Panc1 (cell line): ENCODE results near the gene SCYL2.

Source experiments
- POLR2AphosphoS5 ChIP-seq: IDR thresholded peaks from 2 replicates; pipeline ENCODE4 v1.6.1; 2012; ENCODE audit warnings: mild to moderate bottlenecking, low read depth, low read length, moderate library complexity
- SIN3A ChIP-seq: IDR thresholded peaks from 2 replicates; pipeline ENCODE4 v1.6.1; 2012; ENCODE audit warnings: low read depth, mild to moderate bottlenecking, low read length, moderate library complexity, borderline replicate concordance; ENCODE audit not compliant: insufficient read depth
- TCF7L2 ChIP-seq: IDR thresholded peaks from 2 replicates; pipeline ENCODE4 v1.6.1; 2011; ENCODE audit warnings: mild to moderate bottlenecking, low read depth, low read length, inconsistent platforms
- TF ChIP-seq, protein P1 (sequence below), 2 experiments: IDR thresholded peaks; 2 replicates each; pipeline ENCODE4 v1.6.1; 2011 to 2012; ENCODE audit warnings: low read depth in 2 of 2, control low read depth in 1 of 2, low read length in 1 of 2, mild to moderate bottlenecking in 1 of 2, moderate library complexity in 1 of 2; ENCODE audit not compliant: insufficient read depth in 1 of 2
- TF ChIP-seq, protein P2 (sequence below): fragments of 450-650 bp; IDR thresholded peaks from 2 replicates; pipeline ENCODE4 v1.5.1; 2017; ENCODE audit warnings: mild to moderate bottlenecking

DNA sequence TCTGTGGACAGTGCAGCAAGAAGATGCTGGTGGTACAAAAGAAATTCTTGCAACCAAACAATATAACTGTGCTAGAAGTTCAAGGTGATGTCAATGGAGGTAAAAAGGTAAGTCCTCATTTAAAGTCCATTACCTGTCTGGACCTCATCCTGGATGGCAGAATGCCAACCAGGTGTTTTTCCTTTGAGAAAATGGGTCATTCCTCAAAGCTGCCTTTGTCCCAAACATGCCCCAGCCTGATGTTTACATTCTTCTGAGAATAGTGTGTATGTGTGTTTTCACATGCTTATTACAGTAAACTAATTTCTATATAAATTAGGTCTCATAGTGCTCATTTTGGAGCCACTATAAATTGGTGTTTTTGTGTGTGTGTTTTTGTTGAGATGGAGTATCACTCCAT lies 41.5 kb upstream of the SCYL2 start:
- TF ChIP-seq, protein P1, sequence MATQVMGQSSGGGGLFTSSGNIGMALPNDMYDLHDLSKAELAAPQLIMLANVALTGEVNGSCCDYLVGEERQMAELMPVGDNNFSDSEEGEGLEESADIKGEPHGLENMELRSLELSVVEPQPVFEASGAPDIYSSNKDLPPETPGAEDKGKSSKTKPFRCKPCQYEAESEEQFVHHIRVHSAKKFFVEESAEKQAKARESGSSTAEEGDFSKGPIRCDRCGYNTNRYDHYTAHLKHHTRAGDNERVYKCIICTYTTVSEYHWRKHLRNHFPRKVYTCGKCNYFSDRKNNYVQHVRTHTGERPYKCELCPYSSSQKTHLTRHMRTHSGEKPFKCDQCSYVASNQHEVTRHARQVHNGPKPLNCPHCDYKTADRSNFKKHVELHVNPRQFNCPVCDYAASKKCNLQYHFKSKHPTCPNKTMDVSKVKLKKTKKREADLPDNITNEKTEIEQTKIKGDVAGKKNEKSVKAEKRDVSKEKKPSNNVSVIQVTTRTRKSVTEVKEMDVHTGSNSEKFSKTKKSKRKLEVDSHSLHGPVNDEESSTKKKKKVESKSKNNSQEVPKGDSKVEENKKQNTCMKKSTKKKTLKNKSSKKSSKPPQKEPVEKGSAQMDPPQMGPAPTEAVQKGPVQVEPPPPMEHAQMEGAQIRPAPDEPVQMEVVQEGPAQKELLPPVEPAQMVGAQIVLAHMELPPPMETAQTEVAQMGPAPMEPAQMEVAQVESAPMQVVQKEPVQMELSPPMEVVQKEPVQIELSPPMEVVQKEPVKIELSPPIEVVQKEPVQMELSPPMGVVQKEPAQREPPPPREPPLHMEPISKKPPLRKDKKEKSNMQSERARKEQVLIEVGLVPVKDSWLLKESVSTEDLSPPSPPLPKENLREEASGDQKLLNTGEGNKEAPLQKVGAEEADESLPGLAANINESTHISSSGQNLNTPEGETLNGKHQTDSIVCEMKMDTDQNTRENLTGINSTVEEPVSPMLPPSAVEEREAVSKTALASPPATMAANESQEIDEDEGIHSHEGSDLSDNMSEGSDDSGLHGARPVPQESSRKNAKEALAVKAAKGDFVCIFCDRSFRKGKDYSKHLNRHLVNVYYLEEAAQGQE (IDR thresholded peaks at IDR 0.05; ENCODE audit: insufficient read depth in 1 of 2, low read depth in 2 of 2, low read length in 1 of 2) = no peak
- TF ChIP-seq, protein P2, sequence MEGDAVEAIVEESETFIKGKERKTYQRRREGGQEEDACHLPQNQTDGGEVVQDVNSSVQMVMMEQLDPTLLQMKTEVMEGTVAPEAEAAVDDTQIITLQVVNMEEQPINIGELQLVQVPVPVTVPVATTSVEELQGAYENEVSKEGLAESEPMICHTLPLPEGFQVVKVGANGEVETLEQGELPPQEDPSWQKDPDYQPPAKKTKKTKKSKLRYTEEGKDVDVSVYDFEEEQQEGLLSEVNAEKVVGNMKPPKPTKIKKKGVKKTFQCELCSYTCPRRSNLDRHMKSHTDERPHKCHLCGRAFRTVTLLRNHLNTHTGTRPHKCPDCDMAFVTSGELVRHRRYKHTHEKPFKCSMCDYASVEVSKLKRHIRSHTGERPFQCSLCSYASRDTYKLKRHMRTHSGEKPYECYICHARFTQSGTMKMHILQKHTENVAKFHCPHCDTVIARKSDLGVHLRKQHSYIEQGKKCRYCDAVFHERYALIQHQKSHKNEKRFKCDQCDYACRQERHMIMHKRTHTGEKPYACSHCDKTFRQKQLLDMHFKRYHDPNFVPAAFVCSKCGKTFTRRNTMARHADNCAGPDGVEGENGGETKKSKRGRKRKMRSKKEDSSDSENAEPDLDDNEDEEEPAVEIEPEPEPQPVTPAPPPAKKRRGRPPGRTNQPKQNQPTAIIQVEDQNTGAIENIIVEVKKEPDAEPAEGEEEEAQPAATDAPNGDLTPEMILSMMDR = no peak
- TF ChIP-seq SIN3A (no peak), POLR2AphosphoS5 (no peak), TCF7L2 (no peak)
